ENCODE data around the gene SH2D6.
"Not testable (repeated sequence)": the region's sequence is repeated elsewhere in the genome, so short reads cannot be mapped to it uniquely, and the experiment has no call there.

GRCh38 chr2:85414421-85414759 lies 4.1 kb upstream of the SH2D6 start:
- TF ChIP-seq CTCF, POLR2A (IDR thresholded peaks at IDR 0.05): not testable (repeated sequence)
